ENCODE data around the gene VWDE. TPM values are rescaled to one million over a fixed set of nuclear protein-coding genes. Genes with fewer than 3 reads are reported as not detected.
A peak's percentile ranks its signal among the peaks of the same experiment; 100 is the strongest.

VWDE gene
- total RNA-seq, 1 experiment from 2014 or later = 0.70 TPM

DNA sequence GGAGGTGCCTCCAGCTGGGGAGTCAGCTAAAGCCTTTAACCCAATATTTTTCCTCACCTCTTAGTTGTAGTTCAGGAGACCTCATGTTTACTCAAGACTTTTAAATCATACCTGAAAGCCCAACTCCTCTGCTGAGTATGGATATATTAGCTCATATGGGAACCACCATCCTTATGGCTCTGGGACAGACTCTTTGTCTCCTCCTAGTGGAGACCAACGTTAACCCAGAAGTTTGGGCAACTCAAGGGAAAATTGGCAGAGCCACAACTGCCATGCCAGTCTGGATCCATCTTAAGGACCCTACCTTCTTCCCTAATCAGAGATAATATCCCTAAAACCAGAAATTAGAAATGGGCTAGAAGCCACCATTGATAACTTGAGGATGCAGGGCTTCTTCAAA, 111.8 kb downstream of the VWDE start:
- CTCF ChIA-PET = interaction anchor here (0.7 to 1.0 kb wide), 2 partner anchors 81 to 587 kb away, joined by 3 to 4 read pairs; partner anchors contain the start of gene TMEM106B
- Histone ChIP-seq H3K36me3 (ENCODE audit: control insufficient read depth, insufficient read depth, low read length) (no peaks in the 10 kb centered on the region), H3K4me1 (no peaks in the 10 kb centered on the region), H3K4me3 (ENCODE audit: low read depth, low read length) (no peak overlapping the region), H3K9me3 (0 out of 2 replicates have a peak, but pooled peaks cover 4% of the 10 kb centered on the region), H3K27me3 (replicated peaks; ENCODE audit: control insufficient read depth, insufficient read depth, low read length) (no peaks in the 10 kb centered on the region)
- H3K9me3 Mint-ChIP-seq (ENCODE audit: unreplicated experiment) = no peaks in the 10 kb centered on the region
- no peaks in the 10 kb centered on the region for H3K36me3 Mint-ChIP-seq (ENCODE audit: insufficient read depth, unreplicated experiment)
- TF ChIP-seq, protein P1, sequence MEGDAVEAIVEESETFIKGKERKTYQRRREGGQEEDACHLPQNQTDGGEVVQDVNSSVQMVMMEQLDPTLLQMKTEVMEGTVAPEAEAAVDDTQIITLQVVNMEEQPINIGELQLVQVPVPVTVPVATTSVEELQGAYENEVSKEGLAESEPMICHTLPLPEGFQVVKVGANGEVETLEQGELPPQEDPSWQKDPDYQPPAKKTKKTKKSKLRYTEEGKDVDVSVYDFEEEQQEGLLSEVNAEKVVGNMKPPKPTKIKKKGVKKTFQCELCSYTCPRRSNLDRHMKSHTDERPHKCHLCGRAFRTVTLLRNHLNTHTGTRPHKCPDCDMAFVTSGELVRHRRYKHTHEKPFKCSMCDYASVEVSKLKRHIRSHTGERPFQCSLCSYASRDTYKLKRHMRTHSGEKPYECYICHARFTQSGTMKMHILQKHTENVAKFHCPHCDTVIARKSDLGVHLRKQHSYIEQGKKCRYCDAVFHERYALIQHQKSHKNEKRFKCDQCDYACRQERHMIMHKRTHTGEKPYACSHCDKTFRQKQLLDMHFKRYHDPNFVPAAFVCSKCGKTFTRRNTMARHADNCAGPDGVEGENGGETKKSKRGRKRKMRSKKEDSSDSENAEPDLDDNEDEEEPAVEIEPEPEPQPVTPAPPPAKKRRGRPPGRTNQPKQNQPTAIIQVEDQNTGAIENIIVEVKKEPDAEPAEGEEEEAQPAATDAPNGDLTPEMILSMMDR (IDR thresholded peaks at IDR 0.05; ENCODE audit: insufficient read depth in 1 of 2, low read depth in 1 of 2, low read length in 1 of 2, severe bottlenecking in 1 of 2, unreplicated experiment in 1 of 2) = peak in 1 of 2 experiments; percentile 19
- H3K4me3 Mint-ChIP-seq (ENCODE audit: unreplicated experiment) = no peak overlapping the region
- peak in 1 of 2 experiments; percentile 26 for DNase-seq
- H3K27me3 Mint-ChIP-seq (ENCODE audit: insufficient read depth, unreplicated experiment) = no peaks in the 10 kb centered on the region
- BruUV-seq (replicated peaks) = no TSS peak
- POLR2A ChIA-PET = no interaction called here
- no peak overlapping the region for H3K27ac Mint-ChIP-seq (ENCODE audit: unreplicated experiment)
- H3K4me1 Mint-ChIP-seq (ENCODE audit: low read depth, unreplicated experiment) = no peaks in the 10 kb centered on the region
- intact Hi-C loops (cut with micrococcal nuclease; ENCODE audit: unreplicated experiment) = loop anchor here (1.0 kb wide), 1 partner anchor 225 kb away; no protein-coding TSS in a partner anchor

DNA sequence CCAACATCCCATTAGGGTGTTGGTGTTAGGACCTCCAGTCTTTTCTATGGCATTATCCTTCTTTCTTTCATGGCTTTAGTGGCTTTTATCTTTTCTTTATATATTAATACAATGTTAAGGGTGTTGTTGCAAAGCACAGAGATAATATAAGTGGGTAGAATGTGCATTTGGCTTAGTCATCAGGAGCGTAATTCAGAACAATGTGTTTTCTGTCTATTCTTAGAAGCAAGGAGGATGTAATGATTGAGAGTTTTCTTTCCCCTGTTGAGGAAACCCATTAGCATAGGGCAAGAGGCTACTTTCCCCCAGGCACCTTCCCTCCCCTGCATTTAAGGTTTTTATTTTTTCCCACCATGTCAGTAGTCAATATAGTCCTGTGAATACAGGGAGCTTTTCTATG, 112.9 kb downstream of the VWDE start:
- ChIA-PET CTCF (no interaction called here), POLR2A (no interaction called here)
- Histone ChIP-seq H3K27me3 (replicated peaks; ENCODE audit: control insufficient read depth, insufficient read depth, low read length) (no peaks in the 10 kb centered on the region), H3K9me3 (0 out of 2 replicates have a peak, but pooled peaks cover 4% of the 10 kb centered on the region), H3K4me3 (ENCODE audit: low read depth, low read length) (no peak overlapping the region), H3K4me1 (no peaks in the 10 kb centered on the region), H3K36me3 (ENCODE audit: control insufficient read depth, insufficient read depth, low read length) (no peaks in the 10 kb centered on the region)
- no peaks in the 10 kb centered on the region for H3K4me1 Mint-ChIP-seq (ENCODE audit: low read depth, unreplicated experiment)
- H3K27me3 Mint-ChIP-seq (ENCODE audit: insufficient read depth, unreplicated experiment) = no peaks in the 10 kb centered on the region
- no peak for DNase-seq
- H3K4me3 Mint-ChIP-seq (ENCODE audit: unreplicated experiment) = no peak overlapping the region
- no peak overlapping the region for H3K27ac Mint-ChIP-seq (ENCODE audit: unreplicated experiment)
- no peaks in the 10 kb centered on the region for H3K9me3 Mint-ChIP-seq (ENCODE audit: unreplicated experiment)
- intact Hi-C loops (cut with micrococcal nuclease; ENCODE audit: unreplicated experiment) = no loop called here
- H3K36me3 Mint-ChIP-seq (ENCODE audit: insufficient read depth, unreplicated experiment) = no peaks in the 10 kb centered on the region
- no TSS peak for BruUV-seq (replicated peaks)
- TF ChIP-seq, protein P1 (IDR thresholded peaks at IDR 0.05; ENCODE audit: insufficient read depth in 1 of 2, low read depth in 1 of 2, low read length in 1 of 2, severe bottlenecking in 1 of 2, unreplicated experiment in 1 of 2) = no peak

DNA sequence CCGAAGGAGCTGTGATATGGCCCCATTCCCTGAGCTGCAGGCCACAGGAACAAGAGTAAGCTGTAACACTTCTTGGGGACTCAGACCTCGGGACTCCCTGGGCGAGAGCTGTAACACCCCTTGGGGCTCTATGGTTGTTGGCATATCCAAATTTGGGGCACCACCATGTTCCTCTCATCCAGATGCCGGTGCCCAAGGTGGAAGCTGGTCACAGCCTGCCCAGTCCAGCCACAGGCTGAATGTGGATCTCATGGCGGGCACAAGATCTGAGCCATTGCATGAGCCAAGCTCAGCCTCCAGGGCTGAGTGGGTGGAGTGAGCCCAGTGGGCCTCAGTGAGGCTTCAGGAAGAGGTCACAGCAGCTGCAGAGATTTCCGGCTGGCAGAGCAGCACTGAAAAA, 113.7 kb downstream of the VWDE start:
- H3K4me1 ChIP-seq = no peaks in the 10 kb centered on the region
- BruUV-seq (replicated peaks) = no TSS peak
- intact Hi-C loops (cut with micrococcal nuclease; ENCODE audit: unreplicated experiment) = no loop called here
- Mint-ChIP-seq H3K4me1 (ENCODE audit: low read depth, unreplicated experiment) (no peaks in the 10 kb centered on the region), H3K27me3 (ENCODE audit: insufficient read depth, unreplicated experiment) (no peaks in the 10 kb centered on the region), H3K36me3 (ENCODE audit: insufficient read depth, unreplicated experiment) (no peaks in the 10 kb centered on the region), H3K9me3 (ENCODE audit: unreplicated experiment) (no peaks in the 10 kb centered on the region), H3K27ac (ENCODE audit: unreplicated experiment) (no peak overlapping the region), H3K4me3 (ENCODE audit: unreplicated experiment) (no peak overlapping the region)
- no peak overlapping the region for H3K4me3 ChIP-seq (ENCODE audit: low read depth, low read length)
- no peaks in the 10 kb centered on the region for H3K27me3 ChIP-seq (replicated peaks; ENCODE audit: control insufficient read depth, insufficient read depth, low read length)
- ChIA-PET CTCF (no interaction called here), POLR2A (no interaction called here)
- no peak for DNase-seq
- H3K9me3 ChIP-seq = 0 out of 2 replicates have a peak, but pooled peaks cover 4% of the 10 kb centered on the region
- no peaks in the 10 kb centered on the region for H3K36me3 ChIP-seq (ENCODE audit: control insufficient read depth, insufficient read depth, low read length)
- TF ChIP-seq, protein P1 (IDR thresholded peaks at IDR 0.05; ENCODE audit: insufficient read depth in 1 of 2, low read depth in 1 of 2, low read length in 1 of 2, severe bottlenecking in 1 of 2, unreplicated experiment in 1 of 2) = no peak

Measured in Caco-2 (cell line).